Measurements from ENCODE around the gene FAM156B. TPM values are rescaled to one million over a fixed set of nuclear protein-coding genes. Genes with fewer than 3 reads are reported as not detected.
"Not testable (repeated sequence)": the region's sequence is repeated elsewhere in the genome, so short reads cannot be mapped to it uniquely, and the experiment has no call there.

FAM156B gene, protein sequence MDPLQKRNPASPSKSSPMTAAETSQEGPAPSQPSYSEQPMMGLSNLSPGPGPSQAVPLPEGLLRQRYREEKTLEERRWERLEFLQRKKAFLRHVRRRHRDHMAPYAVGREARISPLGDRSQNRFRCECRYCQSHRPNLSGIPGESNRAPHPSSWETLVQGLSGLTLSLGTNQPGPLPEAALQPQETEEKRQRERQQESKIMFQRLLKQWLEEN
- total RNA-seq (2021) (18.3 and 21.8 TPM in 2 replicates), Bru-seq, nascent RNA (percentile 29 among the genes with signal in this experiment), BruChase-seq, experiment 1, labeled RNA remaining after a 2-hour chase (percentile 22 among the genes with signal in this experiment), BruChase-seq, experiment 2, labeled RNA remaining after a 6-hour chase (percentile 20 among the genes with signal in this experiment)
- long read RNA-seq, transcript FAM156B-206 (4 exons, 776 nt) = minor isoform, 5 of 105 reads
- long read RNA-seq, transcript FAM156B-203 (4 exons, 2,942 nt) = minor isoform, 24 of 105 reads
- long read RNA-seq, transcript FAM156B-201 (3 exons, 2,537 nt) = major isoform, 34 of 105 reads
- long read RNA-seq, partial matches to known transcripts = 3 of 105 reads
- long read RNA-seq, other reads (novel, unspliced or antisense) = 38 of 105 reads

DNA sequence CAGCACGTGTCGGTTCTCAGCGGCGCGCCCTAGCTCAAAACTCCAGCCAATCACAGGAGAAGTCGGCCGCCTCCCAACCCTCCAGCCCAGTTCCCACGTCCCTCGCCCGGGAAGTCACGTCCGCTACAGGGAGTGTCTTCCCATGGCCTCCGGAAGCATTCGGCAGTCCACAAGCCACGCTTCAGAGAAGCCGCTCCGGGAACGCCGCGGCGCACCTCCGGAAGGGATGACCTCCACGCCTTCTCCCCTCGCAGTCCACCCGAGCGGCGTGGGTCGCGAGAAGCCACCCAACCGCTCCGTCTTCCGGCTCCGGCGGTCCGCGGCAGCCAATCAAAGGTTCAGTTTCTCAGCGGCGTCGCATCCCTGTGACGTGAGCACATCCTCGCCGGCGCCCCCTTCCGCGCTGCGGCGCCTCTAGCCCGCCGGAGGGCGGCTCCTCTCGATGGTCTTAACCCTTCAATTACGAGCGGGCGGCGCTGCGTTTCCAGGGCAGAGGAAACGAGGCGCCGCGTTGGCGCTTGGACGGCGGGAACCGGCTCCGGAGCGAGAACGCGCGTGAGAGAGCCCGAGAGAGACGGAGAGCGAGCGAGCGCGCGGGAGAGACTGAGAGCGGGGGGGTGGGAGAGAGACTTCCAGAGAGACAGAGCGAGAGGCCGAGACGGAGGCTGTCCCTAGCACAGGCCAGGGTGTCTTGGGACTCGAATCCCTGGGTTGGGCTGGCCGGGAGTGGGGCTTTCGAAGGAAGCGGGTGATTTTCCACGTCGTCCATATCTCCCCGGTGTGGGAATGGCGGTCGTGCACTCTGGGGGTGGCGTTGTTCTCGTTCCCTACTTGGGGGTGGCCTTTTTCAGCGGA is at the start of gene FAM156B:
TSS of gene FAM156B (plus strand) at position 476 of the 855 bp plus-strand sequence. CDS start 9,896 bp downstream, outside the sequence.
- CTCF ChIA-PET; BruUV-seq (replicated peaks); H3K27me3 ChIP-seq (replicated peaks; ENCODE audit: insufficient read depth, low read depth, low read length, poor library complexity): not testable (repeated sequence)

GRCh38 chrX:52852110-52852860 is 44.8 kb upstream of the FAM156B start:
- ChIA-PET POLR2A (ENCODE audit: low non-redundant PET) (no interaction called here), CTCF (no interaction called here)
- H3K27me3 ChIP-seq (replicated peaks; ENCODE audit: insufficient read depth, low read depth, low read length, poor library complexity) = peaks cover 5% of the 10 kb centered on the region
- no peaks in the 10 kb centered on the region for H3K9me3 ChIP-seq (ENCODE audit: low read depth, low read length, poor library complexity, severe bottlenecking)
- no peaks in the 10 kb centered on the region for H3K4me1 ChIP-seq (ENCODE audit: insufficient read depth, low read length, poor library complexity, severe bottlenecking)
- intact Hi-C loops (cut with micrococcal nuclease; ENCODE audit: unreplicated experiment) = no loop called here
- no peak overlapping the region for H3K27ac ChIP-seq (ENCODE audit: low read depth, low read length, poor library complexity, severe bottlenecking)
- no TSS peak for BruUV-seq (replicated peaks)
- no peak overlapping the region for H3K4me3 ChIP-seq (ENCODE audit: low read depth, low read length, poor library complexity, severe bottlenecking)
- no peak for DNase-seq (ENCODE audit: low spot score)
- TF ChIP-seq, protein P1, sequence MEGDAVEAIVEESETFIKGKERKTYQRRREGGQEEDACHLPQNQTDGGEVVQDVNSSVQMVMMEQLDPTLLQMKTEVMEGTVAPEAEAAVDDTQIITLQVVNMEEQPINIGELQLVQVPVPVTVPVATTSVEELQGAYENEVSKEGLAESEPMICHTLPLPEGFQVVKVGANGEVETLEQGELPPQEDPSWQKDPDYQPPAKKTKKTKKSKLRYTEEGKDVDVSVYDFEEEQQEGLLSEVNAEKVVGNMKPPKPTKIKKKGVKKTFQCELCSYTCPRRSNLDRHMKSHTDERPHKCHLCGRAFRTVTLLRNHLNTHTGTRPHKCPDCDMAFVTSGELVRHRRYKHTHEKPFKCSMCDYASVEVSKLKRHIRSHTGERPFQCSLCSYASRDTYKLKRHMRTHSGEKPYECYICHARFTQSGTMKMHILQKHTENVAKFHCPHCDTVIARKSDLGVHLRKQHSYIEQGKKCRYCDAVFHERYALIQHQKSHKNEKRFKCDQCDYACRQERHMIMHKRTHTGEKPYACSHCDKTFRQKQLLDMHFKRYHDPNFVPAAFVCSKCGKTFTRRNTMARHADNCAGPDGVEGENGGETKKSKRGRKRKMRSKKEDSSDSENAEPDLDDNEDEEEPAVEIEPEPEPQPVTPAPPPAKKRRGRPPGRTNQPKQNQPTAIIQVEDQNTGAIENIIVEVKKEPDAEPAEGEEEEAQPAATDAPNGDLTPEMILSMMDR (conservative IDR thresholded peaks at IDR 0.05; ENCODE audit: low read depth, low read length) = no peak
- no peak for TF ChIP-seq EZH2 (IDR thresholded peaks at IDR 0.05; ENCODE audit: borderline replicate concordance, low read depth, low read length, poor library complexity, severe bottlenecking)
- no peaks in the 10 kb centered on the region for H3K36me3 ChIP-seq (ENCODE audit: insufficient read depth, low read length, poor library complexity, severe bottlenecking)

More for the DNA sequence above, at the start of gene FAM156B:
- intact Hi-C loops (cut with micrococcal nuclease; ENCODE audit: unreplicated experiment); H3K9me3 ChIP-seq (ENCODE audit: low read depth, low read length, poor library complexity, severe bottlenecking); H3K36me3 ChIP-seq (ENCODE audit: insufficient read depth, low read length, poor library complexity, severe bottlenecking); H3K4me3 ChIP-seq (ENCODE audit: low read depth, low read length, poor library complexity, severe bottlenecking); H3K27ac ChIP-seq (ENCODE audit: low read depth, low read length, poor library complexity, severe bottlenecking); POLR2A ChIA-PET (ENCODE audit: low non-redundant PET); H3K4me1 ChIP-seq (ENCODE audit: insufficient read depth, low read length, poor library complexity, severe bottlenecking); DNase-seq (ENCODE audit: low spot score): not testable (repeated sequence)

- intact Hi-C loops (cut with micrococcal nuclease; ENCODE audit: unreplicated experiment); DNase-seq (ENCODE audit: low spot score); POLR2A ChIA-PET (ENCODE audit: low non-redundant PET); H3K27ac ChIP-seq (ENCODE audit: low read depth, low read length, poor library complexity, severe bottlenecking); H3K9me3 ChIP-seq (ENCODE audit: low read depth, low read length, poor library complexity, severe bottlenecking); H3K36me3 ChIP-seq (ENCODE audit: insufficient read depth, low read length, poor library complexity, severe bottlenecking); H3K4me1 ChIP-seq (ENCODE audit: insufficient read depth, low read length, poor library complexity, severe bottlenecking); BruUV-seq (replicated peaks); CTCF ChIA-PET; H3K4me3 ChIP-seq (ENCODE audit: low read depth, low read length, poor library complexity, severe bottlenecking): not testable (repeated sequence)
- peaks cover 12% of the 10 kb centered on the region for H3K27me3 ChIP-seq (replicated peaks; ENCODE audit: insufficient read depth, low read depth, low read length, poor library complexity)
These were observed 40.1 kb upstream of the FAM156B start for GRCh38 chrX:52856991-52857525.
